Omental fat pad (tissue), 4 donors: ENCODE data around the gene TPST1. TPM values are rescaled to one million over a fixed set of nuclear protein-coding genes. Genes with fewer than 3 reads are reported as not detected.
"Not testable (repeated sequence)": the region's sequence is repeated elsewhere in the genome, so short reads cannot be mapped to it uniquely, and the experiment has no call there.

Experiments used
- ATAC-seq: fragments of 150-250 bp; one replicate; pipeline ENCODE4 v1.9.1; 2016; ENCODE audit warnings: mild to moderate bottlenecking, moderate library complexity; ENCODE audit not compliant: low FRiP score
- DNase-seq: peaks from one replicate; pipeline ENCODE4 v3.0.0-alpha.2; 2019; ENCODE audit warnings: low spot score
- total RNA-seq, 4 donors: library from RNA; depleted of rRNA; stranded (reverse); fragments of >200 nt; gene quantifications; one replicate each; pipeline ENCODE4 v1.1.0, GENCODE V29; 2016
- TF ChIP-seq, protein P1 (sequence below), 3 donors: fragments of 450-650 bp; IDR thresholded peaks; one replicate each; pipeline ENCODE4 v1.5.1; 2016 to 2017; ENCODE audit warnings: antibody characterized with exemption in 3 of 3, mild to moderate bottlenecking in 3 of 3, moderate library complexity in 2 of 3

Gene TPST1
- total RNA-seq, 4 donors from 2014 or later: 16.4 to 63.2 (median 24.3) TPM

DNA sequence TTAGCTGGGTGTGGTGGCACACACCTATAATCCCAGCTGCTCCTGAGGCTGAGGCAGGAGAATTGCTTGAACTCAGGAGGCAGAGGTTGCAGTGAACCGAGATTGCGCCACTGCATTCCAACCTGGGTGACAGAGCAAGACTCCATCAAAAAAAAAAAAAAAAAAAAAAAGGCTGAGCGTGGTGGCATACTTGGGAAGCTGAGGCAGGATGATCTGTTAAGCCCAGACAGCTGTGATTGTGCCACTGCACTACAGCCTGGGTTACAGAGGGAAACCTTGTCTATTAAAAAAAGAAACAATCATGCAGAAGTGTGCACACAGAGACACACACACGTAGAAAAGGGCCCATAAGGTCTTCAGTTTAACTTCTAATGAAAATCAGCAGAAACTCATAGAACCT, 150.6 kb downstream of the TPST1 start:
- TF ChIP-seq, protein P1, sequence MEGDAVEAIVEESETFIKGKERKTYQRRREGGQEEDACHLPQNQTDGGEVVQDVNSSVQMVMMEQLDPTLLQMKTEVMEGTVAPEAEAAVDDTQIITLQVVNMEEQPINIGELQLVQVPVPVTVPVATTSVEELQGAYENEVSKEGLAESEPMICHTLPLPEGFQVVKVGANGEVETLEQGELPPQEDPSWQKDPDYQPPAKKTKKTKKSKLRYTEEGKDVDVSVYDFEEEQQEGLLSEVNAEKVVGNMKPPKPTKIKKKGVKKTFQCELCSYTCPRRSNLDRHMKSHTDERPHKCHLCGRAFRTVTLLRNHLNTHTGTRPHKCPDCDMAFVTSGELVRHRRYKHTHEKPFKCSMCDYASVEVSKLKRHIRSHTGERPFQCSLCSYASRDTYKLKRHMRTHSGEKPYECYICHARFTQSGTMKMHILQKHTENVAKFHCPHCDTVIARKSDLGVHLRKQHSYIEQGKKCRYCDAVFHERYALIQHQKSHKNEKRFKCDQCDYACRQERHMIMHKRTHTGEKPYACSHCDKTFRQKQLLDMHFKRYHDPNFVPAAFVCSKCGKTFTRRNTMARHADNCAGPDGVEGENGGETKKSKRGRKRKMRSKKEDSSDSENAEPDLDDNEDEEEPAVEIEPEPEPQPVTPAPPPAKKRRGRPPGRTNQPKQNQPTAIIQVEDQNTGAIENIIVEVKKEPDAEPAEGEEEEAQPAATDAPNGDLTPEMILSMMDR (IDR thresholded peaks at IDR 0.05): no peak
- no peak for DNase-seq

DNA sequence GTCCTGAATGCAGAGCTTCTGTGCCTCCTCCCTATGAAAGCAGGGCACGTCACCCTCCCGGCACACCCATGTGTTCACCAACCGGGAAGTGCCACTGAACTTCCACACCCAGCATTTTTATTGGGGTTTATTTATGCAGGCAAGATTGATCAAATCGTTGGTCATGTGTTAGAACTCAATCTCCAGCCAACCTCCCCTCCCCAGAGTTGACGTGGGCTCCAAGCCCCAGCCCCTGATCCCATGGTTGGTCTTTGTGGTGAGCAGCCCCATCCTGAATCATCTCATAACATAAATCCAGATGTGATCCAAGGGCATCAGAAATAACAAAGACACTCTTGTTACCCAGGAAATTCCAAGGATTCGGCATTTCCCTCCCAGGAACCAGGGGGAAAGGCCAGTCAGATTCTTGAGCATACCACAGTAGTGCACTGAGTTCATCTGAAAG, 151.2 kb downstream of the TPST1 start:
- DNase-seq: no peak
- TF ChIP-seq, protein P1 (IDR thresholded peaks at IDR 0.05): no peak
- no peak for ATAC-seq

More for the DNA sequence above, 150.6 kb downstream of the TPST1 start:
- no peak for ATAC-seq

DNA sequence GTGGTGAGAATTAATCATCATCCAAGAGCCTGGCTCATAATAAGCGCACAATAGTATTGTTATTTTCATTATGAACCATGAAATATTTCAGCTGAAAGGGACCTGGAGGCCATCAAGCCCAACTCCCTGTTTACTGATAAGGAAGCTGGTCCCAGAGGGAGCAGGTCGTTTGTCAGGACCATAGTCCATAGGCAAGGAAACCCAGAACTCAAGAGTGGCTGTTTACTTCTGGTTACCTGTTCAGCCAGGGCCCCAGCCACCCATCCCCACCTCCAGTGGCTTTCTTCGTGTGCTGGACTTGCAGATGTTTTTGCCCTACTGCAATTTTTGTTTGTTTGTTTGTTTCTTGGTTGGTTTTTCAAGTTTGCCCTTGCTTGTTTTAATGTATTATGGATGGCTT, 152.0 kb downstream of the TPST1 start:
- TF ChIP-seq, protein P1 (IDR thresholded peaks at IDR 0.05): no peak
- ATAC-seq (no peak), DNase-seq (no peak)

DNA sequence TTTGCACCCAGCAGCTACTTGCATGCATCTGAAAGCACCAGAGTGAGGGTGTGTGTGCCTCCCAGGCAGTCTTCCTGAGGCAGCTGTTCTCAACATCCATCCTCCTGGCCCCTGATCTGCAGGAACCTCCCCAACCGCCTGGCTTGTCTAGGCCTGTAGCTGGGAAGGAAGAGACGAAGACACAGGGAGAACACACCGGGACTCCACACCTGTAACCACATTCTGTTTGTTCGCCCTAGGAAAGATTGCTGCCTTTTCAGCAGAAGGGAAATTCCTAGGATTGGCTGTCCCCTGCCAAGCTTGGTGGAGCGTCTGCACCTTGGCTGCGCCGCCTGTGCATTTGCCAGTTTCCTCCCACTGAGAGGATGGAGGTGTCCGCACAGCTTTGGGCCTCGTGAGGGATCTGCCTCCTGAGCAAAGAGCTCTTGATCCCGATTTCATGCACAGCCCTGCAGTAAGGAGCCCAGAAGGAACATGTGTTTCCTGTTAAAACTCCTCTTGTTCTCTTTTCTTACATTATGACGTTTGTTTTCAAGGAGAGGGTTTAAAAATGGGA, 154.6 kb downstream of the TPST1 start:
- DNase-seq: no peak
- TF ChIP-seq, protein P1 (IDR thresholded peaks at IDR 0.05): no peak
- ATAC-seq: no peak

DNA sequence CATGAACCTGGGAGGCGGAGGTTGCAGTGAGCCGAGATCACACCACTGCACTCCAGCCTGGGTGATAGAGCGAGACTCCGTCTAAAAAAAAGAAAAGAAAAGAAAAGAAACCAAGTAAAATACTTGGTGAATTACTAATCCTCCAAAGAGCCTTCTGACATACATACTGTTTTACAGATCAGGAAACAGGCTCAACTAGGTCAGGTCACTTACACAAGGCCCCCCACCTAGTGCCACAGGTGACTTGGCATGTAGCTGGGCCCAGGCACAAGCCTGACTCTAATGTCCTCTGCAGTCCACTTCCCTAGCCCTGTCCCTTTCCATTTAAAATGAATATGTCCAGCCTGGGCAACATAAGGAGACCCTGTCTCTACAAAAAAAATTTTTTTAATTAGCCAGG, 157.0 kb downstream of the TPST1 start:
- DNase-seq (no peak), ATAC-seq (no peak)
- TF ChIP-seq, protein P1 (IDR thresholded peaks at IDR 0.05): no peak

DNA sequence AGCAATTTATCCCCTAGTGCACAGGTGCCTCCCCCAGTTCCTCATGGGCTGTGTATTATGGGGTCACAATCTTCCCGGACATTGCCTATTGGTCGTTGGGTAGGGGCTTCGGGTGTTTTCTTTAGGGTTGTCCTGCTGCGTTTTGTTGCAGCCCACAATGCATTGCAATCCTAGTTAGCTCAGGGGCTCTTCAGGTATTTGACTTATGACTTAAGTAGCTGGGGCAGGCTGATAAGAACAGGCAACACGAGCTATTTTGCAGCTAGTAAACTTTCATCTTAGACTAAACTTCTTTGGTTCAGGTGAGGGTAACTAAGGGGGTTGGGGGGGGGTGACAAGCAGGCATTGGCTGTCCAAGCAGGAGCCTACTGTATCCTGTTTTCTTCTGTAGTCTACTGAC, 158.5 kb downstream of the TPST1 start:
- no peak for ATAC-seq
- TF ChIP-seq, protein P1 (IDR thresholded peaks at IDR 0.05): no peak
- DNase-seq: no peak

DNA sequence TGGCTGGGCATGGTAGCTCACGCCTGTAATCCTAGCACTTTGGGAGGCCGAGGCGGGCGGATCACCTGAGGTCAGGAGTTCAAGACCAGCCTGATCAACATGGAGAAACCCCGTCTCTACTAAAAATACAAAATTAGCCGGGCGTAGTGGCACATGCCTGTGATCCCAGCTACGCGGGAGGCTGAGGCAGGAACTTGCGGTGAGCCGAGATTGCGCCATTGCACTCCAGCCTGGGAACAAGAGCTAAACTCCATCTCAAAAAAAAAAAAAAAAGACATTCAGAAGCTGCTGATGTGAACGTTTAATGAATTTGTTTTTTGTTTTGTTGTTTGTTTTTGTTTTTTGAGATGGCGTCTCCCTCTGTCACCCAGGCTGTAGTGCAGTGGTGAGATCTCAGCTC, 159.9 kb downstream of the TPST1 start:
- DNase-seq, ATAC-seq: not testable (repeated sequence)
